HG02884 (cell line): ENCODE results near the gene LDB3.
"Not testable (repeated sequence)": the region's sequence is repeated elsewhere in the genome, so short reads cannot be mapped to it uniquely, and the experiment has no call there.

ENCODE experiments used
- ATAC-seq: cut with Tn5 transposase; IDR thresholded peaks from one replicate; pipeline ENCODE4 v1.9.1; 2021; ENCODE audit warnings: mild to moderate bottlenecking, moderate library complexity; ENCODE audit not compliant: unreplicated experiment

LDB3 gene

DNA sequence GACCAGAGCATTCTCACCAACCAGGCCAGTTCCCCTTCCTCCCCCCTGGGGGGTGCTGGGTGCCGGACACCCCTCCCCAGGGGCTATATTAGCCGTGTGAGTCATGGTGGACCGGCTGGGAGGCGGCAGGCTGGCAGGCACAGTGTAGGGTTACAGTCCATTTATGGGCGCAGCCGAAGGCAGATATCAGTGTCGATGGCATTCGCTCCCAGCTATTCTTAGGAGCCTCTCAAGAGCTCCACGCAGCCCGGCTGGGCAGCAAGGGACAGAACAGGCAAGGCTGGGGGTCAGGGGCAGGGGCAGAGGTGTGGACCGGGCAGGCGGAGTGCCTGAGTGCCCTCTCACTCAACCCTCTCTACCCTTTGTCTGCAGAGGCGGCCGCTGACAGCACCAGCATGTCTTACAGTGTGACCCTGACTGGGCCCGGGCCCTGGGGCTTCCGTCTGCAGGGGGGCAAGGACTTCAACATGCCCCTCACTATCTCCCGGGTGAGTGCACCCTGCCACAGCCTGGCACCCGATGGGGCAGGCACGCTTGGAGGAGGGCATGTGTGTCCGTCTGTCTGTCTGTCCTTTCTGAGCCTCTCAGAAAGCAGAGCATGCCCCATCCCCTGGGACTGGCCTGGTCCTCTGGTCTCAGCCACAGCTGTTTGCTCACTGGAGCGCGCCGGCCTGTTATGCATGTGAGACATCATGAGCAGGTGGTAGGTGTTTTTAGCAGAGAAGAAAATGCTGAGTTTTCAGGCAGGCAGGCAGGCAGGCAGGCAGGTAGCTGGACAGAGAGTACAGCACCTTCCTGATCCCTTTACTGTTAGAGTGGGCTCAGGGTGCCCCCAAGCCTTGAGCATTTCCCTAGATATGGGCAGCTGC is at the start of gene LDB3:
LDB3 (plus strand) TSS at position 215 of the 869 bp plus-strand sequence; CDS start at position 396, 181 bp downstream.
- ATAC-seq = no peak

DNA sequence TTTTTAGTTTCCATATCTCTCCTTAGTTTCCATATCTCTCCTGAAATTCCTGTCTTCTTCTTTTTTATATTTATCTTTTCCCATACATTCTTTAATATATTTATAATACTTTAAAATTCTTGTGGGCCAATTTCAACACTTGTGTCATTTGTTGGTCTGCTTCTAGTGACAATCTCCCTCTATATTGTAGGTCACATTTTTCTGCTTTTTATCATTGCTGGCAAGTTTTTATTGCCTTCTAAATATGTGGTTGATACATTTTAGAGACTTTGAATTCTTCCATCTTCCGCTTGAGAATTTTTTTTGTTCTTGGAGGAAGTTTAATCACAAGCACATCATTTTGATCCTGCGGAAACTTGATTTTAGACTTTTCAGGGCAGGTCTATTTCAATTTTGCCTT is 40.0 kb upstream of the LDB3 start:
- no peak for ATAC-seq

GRCh38 chr10:86630079-86630478 is 38.2 kb upstream of the LDB3 start:
- no peak for ATAC-seq

- no peak for ATAC-seq
Measured at GRCh38 chr10:86632009-86632800, 36.1 kb upstream of the LDB3 start.

- no peak for ATAC-seq
Measured at GRCh38 chr10:86632951-86633350, 35.4 kb upstream of the LDB3 start.

DNA sequence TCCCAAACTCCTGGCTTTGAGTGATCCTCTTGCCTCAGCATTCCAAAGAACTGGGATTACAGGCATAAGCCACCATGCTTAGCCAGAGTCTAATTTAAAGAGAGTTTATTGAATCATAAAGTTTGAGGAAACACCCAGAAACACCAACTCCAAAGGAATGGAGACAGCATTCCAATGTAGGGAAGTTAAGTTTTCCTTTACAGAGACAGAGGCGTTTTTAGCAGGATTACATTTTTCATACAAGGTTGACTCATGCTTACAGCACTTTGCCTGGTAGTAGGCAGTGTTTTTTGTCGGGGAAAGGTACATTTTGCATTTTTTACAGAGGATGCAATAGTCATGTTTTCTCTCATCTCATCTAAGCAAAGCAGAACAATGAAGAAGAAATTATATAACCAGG is 32.9 kb upstream of the LDB3 start:
- no peak for ATAC-seq

DNA sequence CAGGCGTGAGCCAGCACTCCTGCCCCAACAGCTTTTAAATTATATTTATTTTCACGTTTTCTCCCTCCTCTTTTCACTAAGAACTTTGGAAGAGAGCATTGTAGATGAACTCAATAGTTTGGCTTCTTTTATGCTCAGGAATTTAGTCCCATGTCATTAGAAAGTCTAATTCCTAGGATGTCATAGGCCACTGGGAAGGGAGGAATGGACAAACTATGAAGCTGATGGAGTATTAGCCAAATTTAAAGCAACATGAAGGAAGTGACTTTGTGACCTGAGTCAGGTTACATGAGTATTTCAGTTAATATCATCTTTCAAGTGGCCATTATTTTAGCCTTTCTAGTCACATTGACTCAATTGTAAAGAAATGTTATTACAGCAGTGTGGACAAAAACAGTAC is 32.0 kb upstream of the LDB3 start:
- no peak for ATAC-seq

DNA sequence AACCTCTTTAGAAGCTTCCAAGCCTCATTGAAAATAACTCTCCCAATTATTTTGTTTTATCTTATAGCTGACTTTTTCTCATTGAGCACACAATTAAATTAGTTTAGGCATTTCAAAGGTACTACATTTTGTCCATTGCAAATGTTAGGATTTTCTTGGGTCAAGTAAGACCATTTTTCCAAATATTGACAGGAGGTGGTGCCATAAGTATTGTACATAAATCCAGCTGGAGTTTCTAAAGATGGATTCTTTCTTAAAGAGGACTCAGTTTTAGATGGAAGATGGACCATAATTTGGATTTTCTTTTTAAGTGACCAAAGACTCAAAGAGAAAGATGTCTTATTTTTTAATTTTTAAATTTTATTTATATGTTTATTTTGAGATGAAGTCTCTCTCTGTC is 26.3 kb upstream of the LDB3 start:
- no peak for ATAC-seq

GRCh38 chr10:86642499-86642898 is 25.8 kb upstream of the LDB3 start:
- ATAC-seq = no peak

GRCh38 chr10:86644152-86644793 is 24.0 kb upstream of the LDB3 start:
- ATAC-seq = no peak

DNA sequence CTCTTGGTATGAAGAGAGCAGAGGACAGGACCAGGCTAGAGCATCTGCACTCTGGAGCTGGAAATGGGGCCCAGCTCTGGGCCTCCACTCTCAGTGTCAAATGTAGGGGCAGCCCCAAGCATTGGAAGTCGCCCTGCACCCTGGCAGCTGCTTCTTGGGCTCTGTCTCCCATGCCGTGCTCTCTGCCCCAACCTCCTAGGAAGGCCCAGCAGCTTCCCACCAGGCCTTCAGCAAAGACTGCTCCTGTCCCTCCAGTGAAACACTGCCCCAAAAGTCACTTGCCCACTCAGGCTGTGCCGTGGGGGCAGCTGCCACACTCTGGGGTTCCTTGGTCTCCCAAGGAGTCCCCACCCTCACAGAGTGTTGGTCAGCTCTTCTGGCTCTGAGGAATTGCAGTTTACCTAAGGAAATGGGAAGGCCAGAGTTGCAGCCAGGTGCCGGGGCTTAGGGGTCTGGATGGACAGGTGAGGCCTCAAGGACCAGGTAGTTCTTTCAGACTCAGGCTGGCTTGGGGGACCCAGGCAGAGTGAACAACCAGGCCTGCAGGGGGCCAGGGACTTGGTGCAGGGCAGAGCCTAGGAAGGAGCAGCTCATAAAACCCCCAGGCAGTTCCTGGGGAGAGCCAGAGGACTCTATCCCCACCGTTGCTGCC is 23.4 kb upstream of the LDB3 start:
- ATAC-seq = no peak

GRCh38 chr10:86645621-86646165 is 22.6 kb upstream of the LDB3 start:
- not testable (repeated sequence) for ATAC-seq

- ATAC-seq = no peak
Measured at GRCh38 chr10:86646532-86646931, 21.8 kb upstream of the LDB3 start.

GRCh38 chr10:86646933-86647332 is 21.4 kb upstream of the LDB3 start:
- no peak for ATAC-seq

DNA sequence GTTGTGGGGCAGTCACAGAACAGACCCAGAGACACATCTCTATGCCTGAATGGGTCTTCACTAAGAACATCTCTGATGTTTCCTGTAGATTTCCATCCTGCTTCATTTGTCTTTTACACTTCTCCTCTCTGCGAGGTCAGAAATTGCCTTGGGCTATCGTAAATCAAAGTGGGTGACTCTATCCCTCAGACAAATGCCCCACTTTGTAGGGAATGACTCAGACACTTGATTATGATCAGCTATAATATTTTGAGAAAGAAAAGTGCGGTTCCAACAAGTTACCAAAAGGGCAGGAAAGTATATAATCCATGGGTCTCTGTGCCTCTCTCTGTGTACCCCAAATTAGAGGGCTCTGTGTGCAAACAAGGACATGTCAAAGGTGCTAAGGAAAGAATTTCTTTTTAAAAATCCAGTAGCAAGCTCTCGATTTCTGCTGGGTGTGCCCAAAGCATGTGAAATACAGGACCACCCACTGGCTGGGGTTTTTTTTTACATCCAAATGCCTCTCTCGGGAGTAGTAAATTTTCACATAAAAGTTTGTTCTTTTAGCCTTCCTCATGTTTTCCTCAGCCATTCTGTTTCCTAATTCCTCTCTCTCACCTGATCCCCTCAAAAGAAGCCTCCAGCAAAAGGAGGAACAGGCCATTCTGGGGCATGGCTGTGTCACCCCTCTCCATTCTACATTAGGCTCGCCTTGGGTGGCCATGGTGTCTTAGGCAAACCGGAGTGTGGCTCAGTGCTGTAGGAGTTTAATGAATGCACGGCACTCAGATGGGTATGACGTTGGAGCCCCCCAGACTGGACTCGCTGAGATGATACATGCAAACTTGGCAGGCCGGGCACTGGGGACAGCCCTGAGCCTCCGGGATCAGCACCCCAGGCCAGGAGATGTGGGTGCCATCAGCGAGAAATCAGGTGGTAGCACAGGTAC is 20.3 kb upstream of the LDB3 start:
- no peak for ATAC-seq

DNA sequence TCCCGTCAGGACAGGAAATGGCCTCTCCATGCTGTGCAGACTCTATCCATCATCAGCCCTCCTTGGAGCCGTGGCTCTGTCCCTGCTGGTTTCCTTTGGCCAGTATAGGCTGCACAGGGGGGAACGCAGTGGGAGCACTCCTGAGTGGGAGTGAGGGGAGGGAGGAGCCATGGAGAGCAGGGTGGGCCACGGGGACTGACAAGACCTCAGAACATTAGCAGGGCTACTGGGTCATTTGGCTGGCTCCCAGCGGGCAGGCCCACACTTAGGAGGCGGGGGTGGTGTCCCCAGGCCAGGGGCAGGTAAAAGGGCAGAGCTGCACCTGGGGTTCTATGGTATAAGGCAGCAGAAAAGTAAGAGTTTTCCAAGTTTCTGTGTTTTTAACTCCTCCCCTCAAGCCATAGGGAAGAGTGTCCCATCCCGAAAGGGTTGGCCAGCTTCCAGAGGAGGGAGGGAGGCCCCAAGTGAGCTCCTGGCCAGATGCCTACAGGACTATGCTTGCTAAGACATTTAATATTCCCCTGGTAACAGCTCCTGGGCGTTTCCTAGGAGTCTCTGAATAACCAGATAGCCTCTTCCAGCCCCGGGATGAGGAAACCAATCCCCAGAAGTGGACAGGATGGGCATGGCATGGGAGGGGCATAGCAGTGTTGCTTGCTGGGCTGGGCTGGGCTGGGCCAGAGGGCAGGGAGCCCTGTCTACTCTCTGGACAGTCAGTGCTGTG is 19.4 kb upstream of the LDB3 start:
- no peak for ATAC-seq

DNA sequence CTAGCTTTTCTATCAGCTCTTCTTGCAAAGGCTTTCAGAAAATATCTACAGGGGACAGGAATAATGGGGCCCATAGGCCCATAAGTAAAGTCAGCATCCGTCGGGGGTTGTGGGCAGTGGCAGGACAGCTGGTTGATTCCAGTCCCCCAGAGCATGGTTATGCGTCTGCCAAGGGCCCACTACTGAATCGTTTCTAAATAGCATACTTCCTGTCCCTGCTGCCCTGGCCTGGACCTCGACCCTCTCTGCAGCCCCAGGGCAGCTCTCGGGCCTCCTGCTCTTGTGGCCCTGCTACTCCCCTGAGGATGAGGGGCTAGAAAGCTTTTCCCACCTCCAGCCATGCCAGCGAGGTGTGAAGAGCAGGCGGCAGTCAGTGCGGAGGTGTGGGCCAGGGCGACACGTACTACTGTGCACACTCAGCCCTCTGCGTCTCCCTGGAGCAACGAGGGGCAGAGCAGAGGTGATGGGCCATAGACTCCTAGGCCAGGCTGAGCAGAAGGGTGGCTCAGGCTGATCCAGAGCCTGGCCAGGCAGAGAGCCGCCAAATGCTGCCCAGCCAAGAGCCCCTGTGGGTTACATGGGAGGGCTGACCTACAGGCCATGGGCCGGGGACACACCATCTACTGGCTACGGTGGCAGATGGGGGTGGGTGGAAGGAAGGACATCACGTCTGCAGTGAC is 18.7 kb upstream of the LDB3 start:
- no peak for ATAC-seq

GRCh38 chr10:86650151-86650550 is 18.2 kb upstream of the LDB3 start:
- ATAC-seq = no peak
